ENCODE data around the gene MBD5.

MBD5 gene

GRCh38 chr2:148058641-148059040 lies 37.8 kb downstream of the MBD5 start:
- Histone ChIP-seq H2AFZ (no peak overlapping the region), H3K36me3 (ENCODE audit: control insufficient read depth, insufficient read depth, low read length) (no peaks in the 10 kb centered on the region), H3K79me2 (no peaks in the 10 kb centered on the region), H3K4me1 (no peaks in the 10 kb centered on the region), H3K9ac (no peak overlapping the region), H3K4me3 (ENCODE audit: low read depth, low read length) (no peak overlapping the region), H3K9me3 (ENCODE audit: control insufficient read depth, low read length) (no peaks in the 10 kb centered on the region), H3K27ac (no peak overlapping the region), H3K27me3 (ENCODE audit: control insufficient read depth, insufficient read depth, low read length) (no peaks in the 10 kb centered on the region), H3K4me2 (ENCODE audit: low read length) (no peak overlapping the region)
- no peak for TF ChIP-seq CTCF (IDR thresholded peaks at IDR 0.05)

GRCh38 chr2:148063633-148064032 lies 42.7 kb downstream of the MBD5 start:
- no peaks in the 10 kb centered on the region for H3K9me3 ChIP-seq (ENCODE audit: control insufficient read depth, low read length)
- no peak overlapping the region for H3K9ac ChIP-seq
- H3K4me1 ChIP-seq = peaks cover 6% of the 10 kb centered on the region
- no peaks in the 10 kb centered on the region for H3K27me3 ChIP-seq (ENCODE audit: control insufficient read depth, insufficient read depth, low read length)
- H2AFZ ChIP-seq = no peak overlapping the region
- H3K4me3 ChIP-seq (ENCODE audit: low read depth, low read length) = no peak overlapping the region
- H3K4me2 ChIP-seq (ENCODE audit: low read length) = no peak overlapping the region
- H3K79me2 ChIP-seq = peaks cover 3% of the 10 kb centered on the region
- no peak for TF ChIP-seq CTCF (IDR thresholded peaks at IDR 0.05)
- H3K36me3 ChIP-seq (ENCODE audit: control insufficient read depth, insufficient read depth, low read length) = no peaks in the 10 kb centered on the region
- H3K27ac ChIP-seq = no peak overlapping the region

- no peak overlapping the region for H3K9ac ChIP-seq
- no peaks in the 10 kb centered on the region for H3K27me3 ChIP-seq (ENCODE audit: control insufficient read depth, insufficient read depth, low read length)
- H3K36me3 ChIP-seq (ENCODE audit: control insufficient read depth, insufficient read depth, low read length) = no peaks in the 10 kb centered on the region
- no peaks in the 10 kb centered on the region for H3K9me3 ChIP-seq (ENCODE audit: control insufficient read depth, low read length)
- no peak overlapping the region for H3K4me2 ChIP-seq (ENCODE audit: low read length)
- H3K4me1 ChIP-seq = peaks cover 6% of the 10 kb centered on the region
- peaks cover 9% of the 10 kb centered on the region for H3K79me2 ChIP-seq
- no peak overlapping the region for H3K27ac ChIP-seq
- no peak for TF ChIP-seq CTCF (IDR thresholded peaks at IDR 0.05)
- no peak overlapping the region for H3K4me3 ChIP-seq (ENCODE audit: low read depth, low read length)
- H2AFZ ChIP-seq = no peak overlapping the region
Measured at GRCh38 chr2:148065936-148066335, 45.0 kb downstream of the MBD5 start.

GRCh38 chr2:148067801-148068200 lies 46.9 kb downstream of the MBD5 start:
- Histone ChIP-seq H3K4me2 (ENCODE audit: low read length) (no peak overlapping the region), H3K9me3 (ENCODE audit: control insufficient read depth, low read length) (no peaks in the 10 kb centered on the region), H3K4me1 (peaks cover 6% of the 10 kb centered on the region), H2AFZ (no peak overlapping the region), H3K79me2 (peaks cover 10% of the 10 kb centered on the region), H3K9ac (no peak overlapping the region), H3K36me3 (ENCODE audit: control insufficient read depth, insufficient read depth, low read length) (no peaks in the 10 kb centered on the region), H3K27me3 (ENCODE audit: control insufficient read depth, insufficient read depth, low read length) (no peaks in the 10 kb centered on the region), H3K27ac (no peak overlapping the region), H3K4me3 (ENCODE audit: low read depth, low read length) (no peak overlapping the region)
- TF ChIP-seq CTCF (IDR thresholded peaks at IDR 0.05) = no peak

- no peaks in the 10 kb centered on the region for H3K36me3 ChIP-seq (ENCODE audit: control insufficient read depth, insufficient read depth, low read length)
- no peaks in the 10 kb centered on the region for H3K9me3 ChIP-seq (ENCODE audit: control insufficient read depth, low read length)
- H2AFZ ChIP-seq = no peak overlapping the region
- H3K27ac ChIP-seq = no peak overlapping the region
- H3K27me3 ChIP-seq (ENCODE audit: control insufficient read depth, insufficient read depth, low read length) = no peaks in the 10 kb centered on the region
- no peak overlapping the region for H3K9ac ChIP-seq
- H3K4me3 ChIP-seq (ENCODE audit: low read depth, low read length) = no peak overlapping the region
- no peak for TF ChIP-seq CTCF (IDR thresholded peaks at IDR 0.05)
- peaks cover 6% of the 10 kb centered on the region for H3K4me1 ChIP-seq
- peaks cover 12% of the 10 kb centered on the region for H3K79me2 ChIP-seq
- no peak overlapping the region for H3K4me2 ChIP-seq (ENCODE audit: low read length)
Measured at GRCh38 chr2:148071351-148071750, 50.5 kb downstream of the MBD5 start.
